Measurements from ENCODE around the gene IQSEC3. TPM values are rescaled to one million over a fixed set of nuclear protein-coding genes. Genes with fewer than 3 reads are reported as not detected.

The IQSEC3 gene
- total and polyA plus RNA-seq, 2 experiments from 2014 or later, result 0.70 to 2.7 TPM

- DNase-seq (ENCODE audit: low spot score), result no peak
- 77% methylated on average over 8 of the region's 8 CpGs for WGBS (ENCODE audit: low lambda C conversion rate, missing lambda C conversion rate)
- no peaks in the 10 kb centered on the region for H3K36me3 ChIP-seq (replicated peaks; ENCODE audit: insufficient read depth, low read depth)
- H3K79me2 ChIP-seq, result no peaks in the 10 kb centered on the region
- no peak overlapping the region for H3K4me2 ChIP-seq
- H3K27me3 ChIP-seq, result no peaks in the 10 kb centered on the region
- H3K27ac ChIP-seq, result no peak overlapping the region
- H3K9me3 ChIP-seq (ENCODE audit: low read depth), result no peaks in the 10 kb centered on the region
- no peaks in the 10 kb centered on the region for H4K20me1 ChIP-seq (ENCODE audit: insufficient read depth, poor library complexity, severe bottlenecking)
- no peak overlapping the region for H2AFZ ChIP-seq
- H3K4me1 ChIP-seq (ENCODE audit: insufficient read depth), result no peaks in the 10 kb centered on the region
- H3K4me3 ChIP-seq, result no peak overlapping the region
- no peaks in the 10 kb centered on the region for H3K9me2 ChIP-seq (replicated peaks; ENCODE audit: insufficient read depth)
- TF ChIP-seq EZH2 (IDR thresholded peaks at IDR 0.05; ENCODE audit: borderline replicate concordance), result no peak
- TF ChIP-seq CTCF (IDR thresholded peaks at IDR 0.05; ENCODE audit: poor library complexity), result no peak
- TF ChIP-seq EZH2phosphoT487 (IDR thresholded peaks at IDR 0.05; ENCODE audit: low read depth, severe bottlenecking, unreplicated experiment), result no peak
Measured at GRCh38 chr12:180445-180844, 113.9 kb downstream of the IQSEC3 start.

GRCh38 chr12:181921-182320 lies 115.4 kb downstream of the IQSEC3 start:
- Histone ChIP-seq H3K4me3 (no peak overlapping the region), H2AFZ (no peak overlapping the region), H3K9me2 (replicated peaks; ENCODE audit: insufficient read depth) (no peaks in the 10 kb centered on the region), H3K27me3 (no peaks in the 10 kb centered on the region), H3K27ac (no peak overlapping the region), H4K20me1 (ENCODE audit: insufficient read depth, poor library complexity, severe bottlenecking) (no peaks in the 10 kb centered on the region), H3K4me1 (ENCODE audit: insufficient read depth) (no peaks in the 10 kb centered on the region), H3K36me3 (replicated peaks; ENCODE audit: insufficient read depth, low read depth) (no peaks in the 10 kb centered on the region), H3K4me2 (no peak overlapping the region), H3K79me2 (no peaks in the 10 kb centered on the region), H3K9me3 (ENCODE audit: low read depth) (no peaks in the 10 kb centered on the region)
- TF ChIP-seq EZH2phosphoT487 (IDR thresholded peaks at IDR 0.05; ENCODE audit: low read depth, severe bottlenecking, unreplicated experiment) (no peak), EZH2 (IDR thresholded peaks at IDR 0.05; ENCODE audit: borderline replicate concordance) (no peak), CTCF (IDR thresholded peaks at IDR 0.05; ENCODE audit: poor library complexity) (no peak)
- DNase-seq (ENCODE audit: low spot score), result no peak
- WGBS (ENCODE audit: low lambda C conversion rate, missing lambda C conversion rate), result 87% methylated on average over 17 of the region's 17 CpGs

GRCh38 chr12:182381-182892 lies 115.9 kb downstream of the IQSEC3 start:
- H3K36me3 ChIP-seq (replicated peaks; ENCODE audit: insufficient read depth, low read depth), result no peaks in the 10 kb centered on the region
- no peak for DNase-seq (ENCODE audit: low spot score)
- H3K27me3 ChIP-seq, result no peaks in the 10 kb centered on the region
- no peaks in the 10 kb centered on the region for H3K9me3 ChIP-seq (ENCODE audit: low read depth)
- TF ChIP-seq CTCF (IDR thresholded peaks at IDR 0.05; ENCODE audit: poor library complexity) (no peak), EZH2 (IDR thresholded peaks at IDR 0.05; ENCODE audit: borderline replicate concordance) (no peak), EZH2phosphoT487 (IDR thresholded peaks at IDR 0.05; ENCODE audit: low read depth, severe bottlenecking, unreplicated experiment) (no peak)
- no peak overlapping the region for H3K4me3 ChIP-seq
- no peaks in the 10 kb centered on the region for H3K79me2 ChIP-seq
- no peak overlapping the region for H3K4me2 ChIP-seq
- H4K20me1 ChIP-seq (ENCODE audit: insufficient read depth, poor library complexity, severe bottlenecking), result no peaks in the 10 kb centered on the region
- H3K9me2 ChIP-seq (replicated peaks; ENCODE audit: insufficient read depth), result no peaks in the 10 kb centered on the region
- no peak overlapping the region for H2AFZ ChIP-seq
- 63% methylated on average over 10 of the region's 10 CpGs for WGBS (ENCODE audit: low lambda C conversion rate, missing lambda C conversion rate)
- H3K4me1 ChIP-seq (ENCODE audit: insufficient read depth), result no peaks in the 10 kb centered on the region
- H3K27ac ChIP-seq, result no peak overlapping the region
